Stimulated activated CD4-positive, alpha-beta T cell treated with anti-CD3 and anti-CD28 coated beads, Interleukin-2, amount 100 ng/mL, for 48 hours (primary cell): ENCODE measurements around the gene TPSAB1.
"Not testable (repeated sequence)": the region's sequence is repeated elsewhere in the genome, so short reads cannot be mapped to it uniquely, and the experiment has no call there.

ENCODE experiments used
- DNase-seq, 2 donors: peaks; one replicate each; pipeline ENCODE4 v3.0.0-alpha.2; 2020

Gene TPSAB1

DNA sequence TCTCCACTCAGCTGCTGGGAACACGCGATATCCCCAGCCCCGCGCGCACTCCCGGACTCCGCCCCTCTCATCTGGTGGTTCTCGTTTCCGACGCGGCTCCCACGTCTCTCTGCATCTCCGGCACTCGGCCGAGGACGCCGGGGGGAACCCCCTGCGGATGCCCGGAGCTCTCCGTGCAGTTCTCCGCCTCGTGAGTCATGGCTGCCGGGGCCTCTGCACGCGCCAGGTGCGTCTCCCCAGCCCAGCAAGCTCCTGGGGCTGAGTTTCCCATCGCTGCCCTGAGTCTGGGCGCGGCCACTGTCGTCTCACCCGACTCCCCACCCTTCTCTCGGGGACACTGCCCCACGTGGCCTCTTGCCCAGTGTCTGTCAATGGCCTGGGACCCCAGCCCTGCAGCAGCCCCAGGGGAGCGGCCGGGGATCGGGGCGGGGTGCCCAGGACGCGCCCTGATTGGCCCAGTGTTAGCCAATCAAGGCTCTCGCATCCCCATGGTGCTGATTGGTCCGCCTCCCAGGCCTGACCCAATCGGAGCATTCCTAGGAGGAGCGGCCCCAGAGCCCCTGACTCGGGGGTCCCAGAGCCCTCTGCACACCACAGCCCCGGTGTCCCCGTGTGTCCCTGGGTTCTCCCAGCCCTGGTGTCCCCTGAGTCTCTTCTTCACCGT is 13.3 kb downstream of the TPSAB1 start:
- DNase-seq, result not testable (repeated sequence)

GRCh38 chr16:1254821-1255220 is 14.3 kb downstream of the TPSAB1 start:
- not testable (repeated sequence) for DNase-seq

GRCh38 chr16:1255276-1256122 is 15.0 kb downstream of the TPSAB1 start, which contains the start of gene TPSD1:
Gene TPSD1 (plus strand): TSS chr16:1256069. CDS start chr16:1256281, 212 bp downstream.
- DNase-seq, result not testable (repeated sequence)

DNA sequence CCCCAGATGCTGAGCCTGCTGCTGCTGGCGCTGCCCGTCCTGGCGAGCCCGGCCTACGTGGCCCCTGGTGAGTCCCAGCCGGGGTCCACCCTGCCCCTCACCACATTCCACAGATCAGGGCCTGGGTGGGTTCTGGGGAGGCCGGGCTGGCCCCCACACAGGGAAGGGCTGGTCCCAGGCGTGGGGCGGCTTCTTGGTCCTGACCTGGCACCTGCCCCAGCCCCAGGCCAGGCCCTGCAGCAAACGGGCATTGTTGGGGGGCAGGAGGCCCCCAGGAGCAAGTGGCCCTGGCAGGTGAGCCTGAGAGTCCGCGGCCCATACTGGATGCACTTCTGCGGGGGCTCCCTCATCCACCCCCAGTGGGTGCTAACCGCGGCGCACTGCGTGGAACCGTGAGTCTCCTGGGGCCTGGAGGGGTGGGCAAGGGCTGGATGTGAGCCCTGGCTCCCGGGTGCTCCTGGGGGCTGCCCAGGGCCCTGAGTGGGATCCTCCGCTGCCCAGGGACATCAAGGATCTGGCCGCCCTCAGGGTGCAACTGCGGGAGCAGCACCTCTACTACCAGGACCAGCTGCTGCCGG is 15.9 kb downstream of the TPSAB1 start:
- not testable (repeated sequence) for DNase-seq

- no peak for DNase-seq
Measured at GRCh38 chr16:1256874-1257322, 16.4 kb downstream of the TPSAB1 start.

DNA sequence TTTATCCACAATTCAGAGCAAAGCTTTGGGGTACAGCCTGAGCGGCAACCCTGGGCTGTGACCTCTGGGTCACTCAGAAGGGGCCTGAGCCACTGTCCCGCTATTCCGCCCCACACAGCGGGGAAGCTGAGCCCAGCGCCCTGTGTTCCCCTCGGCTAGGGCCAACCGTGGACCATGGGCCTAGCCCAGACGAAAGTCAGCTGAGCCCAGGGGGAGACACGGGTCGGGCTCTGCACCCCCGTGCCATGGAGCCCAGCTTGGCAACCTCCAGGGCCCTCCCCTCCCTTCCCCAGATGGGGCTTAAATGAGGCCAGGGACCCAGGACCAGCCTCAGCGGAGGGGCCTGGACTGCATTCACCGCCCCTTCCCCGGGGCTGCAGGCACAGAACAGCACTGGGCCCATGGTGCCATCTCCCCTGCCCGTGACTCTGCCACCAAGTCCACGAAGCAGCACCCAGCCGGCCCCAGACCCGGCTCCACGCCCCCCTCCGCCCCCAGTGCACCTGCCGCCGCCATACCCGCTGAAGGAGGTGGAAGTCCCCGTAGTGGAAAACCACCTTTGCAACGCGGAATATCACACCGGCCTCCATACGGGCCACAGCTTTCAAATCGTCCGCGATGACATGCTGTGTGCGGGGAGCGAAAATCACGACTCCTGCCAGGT is 17.2 kb downstream of the TPSAB1 start:
- DNase-seq, result no peak

- no peak for DNase-seq
Measured at GRCh38 chr16:1258225-1258600, 17.7 kb downstream of the TPSAB1 start.

GRCh38 chr16:1258906-1259759 is 18.6 kb downstream of the TPSAB1 start:
- DNase-seq, result no peak

GRCh38 chr16:1259760-1260068 is 19.2 kb downstream of the TPSAB1 start:
- no peak for DNase-seq

DNA sequence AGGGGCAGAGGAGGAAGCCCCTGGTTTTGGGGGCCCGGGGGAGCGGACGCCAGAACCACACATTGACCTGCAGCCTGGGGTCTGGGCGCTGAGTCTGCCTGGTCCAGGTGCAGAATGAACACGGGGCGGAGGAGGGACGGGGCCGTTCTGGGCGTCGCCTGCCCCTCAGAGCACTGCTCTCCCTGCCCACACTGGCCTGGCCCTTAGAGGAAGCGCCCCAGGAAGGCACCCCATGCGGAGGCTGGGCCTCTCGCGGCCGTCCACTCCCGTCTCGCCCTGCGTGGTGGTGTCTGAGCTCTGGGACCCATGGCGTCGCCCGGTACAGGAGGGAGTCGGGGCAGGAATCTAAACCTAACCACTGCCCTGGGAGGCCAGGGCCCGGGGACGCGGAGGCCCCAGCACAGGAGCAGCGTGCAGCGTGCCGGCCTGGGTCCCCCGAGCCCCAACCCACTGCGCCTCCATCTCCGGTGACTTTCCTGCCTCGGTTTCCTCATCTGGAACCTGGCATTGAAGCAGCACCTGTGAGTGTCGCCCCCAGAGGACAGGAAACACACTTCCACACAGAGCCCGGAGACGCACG is 19.7 kb downstream of the TPSAB1 start:
- DNase-seq, result no peak

DNA sequence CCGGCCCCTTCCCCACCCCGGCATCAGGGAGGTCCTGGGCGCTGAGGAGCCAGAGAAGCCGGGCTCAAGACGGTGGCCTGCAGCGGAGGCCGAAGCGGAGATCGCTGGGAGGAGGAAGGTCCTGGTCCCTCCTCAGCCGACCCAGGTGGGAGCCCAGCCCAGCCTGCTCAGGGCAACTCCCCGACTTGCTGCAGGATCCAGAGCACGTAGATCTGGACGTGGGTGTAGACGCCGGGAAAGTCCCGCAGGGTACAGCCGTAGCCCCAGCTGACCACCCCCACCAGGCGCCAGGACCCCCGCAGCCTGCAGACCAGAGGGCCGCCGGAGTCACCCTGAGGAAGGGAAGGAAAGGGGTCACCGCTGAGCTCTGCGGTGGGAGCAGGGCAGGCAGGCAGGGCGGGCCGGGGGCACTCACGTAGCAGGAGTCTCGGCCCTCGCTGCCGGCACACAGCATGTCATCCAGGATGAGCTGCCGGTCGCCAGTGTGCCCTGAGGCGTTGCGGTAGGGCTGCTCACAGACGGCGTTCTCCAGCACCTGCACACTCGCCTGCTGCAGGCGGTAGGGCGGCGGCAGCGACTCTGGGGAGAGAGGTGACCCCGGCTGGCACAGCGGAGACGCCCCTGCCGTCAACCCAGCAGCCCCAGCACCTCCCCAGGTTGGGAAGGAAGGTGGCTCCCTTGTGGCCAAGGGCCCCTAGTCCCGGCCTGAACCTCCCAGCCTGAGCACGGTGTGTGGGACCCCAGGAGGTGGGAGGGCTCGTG is 20.8 kb downstream of the TPSAB1 start:
- no peak for DNase-seq

GRCh38 chr16:1262210-1262845 is 21.8 kb downstream of the TPSAB1 start:
- DNase-seq, result no peak

DNA sequence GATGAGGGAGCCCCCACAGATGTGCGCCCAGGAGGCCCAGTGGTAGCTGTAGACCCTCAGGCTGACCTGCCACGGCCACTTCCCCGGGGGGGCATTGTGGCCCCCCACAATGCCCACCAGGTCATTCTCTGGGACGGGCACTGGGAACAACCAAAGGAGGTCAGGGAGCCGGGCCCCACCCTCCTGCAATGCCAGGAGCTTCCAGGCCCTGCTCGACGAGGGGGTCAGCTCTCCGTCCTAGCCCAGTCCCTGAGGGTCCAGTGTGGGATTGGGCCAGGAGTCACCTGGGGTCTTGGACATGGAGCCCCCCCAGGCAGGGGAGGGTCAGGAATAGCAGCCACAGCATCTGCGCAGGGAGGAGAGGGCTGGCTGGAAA is 22.3 kb downstream of the TPSAB1 start:
- DNase-seq, result no peak

- no peak for DNase-seq
Measured at GRCh38 chr16:1263591-1264344, 23.3 kb downstream of the TPSAB1 start.

GRCh38 chr16:1264345-1265089 is 24.0 kb downstream of the TPSAB1 start:
- DNase-seq, result no peak

GRCh38 chr16:1265090-1265630 is 24.7 kb downstream of the TPSAB1 start:
- no peak for DNase-seq

DNA sequence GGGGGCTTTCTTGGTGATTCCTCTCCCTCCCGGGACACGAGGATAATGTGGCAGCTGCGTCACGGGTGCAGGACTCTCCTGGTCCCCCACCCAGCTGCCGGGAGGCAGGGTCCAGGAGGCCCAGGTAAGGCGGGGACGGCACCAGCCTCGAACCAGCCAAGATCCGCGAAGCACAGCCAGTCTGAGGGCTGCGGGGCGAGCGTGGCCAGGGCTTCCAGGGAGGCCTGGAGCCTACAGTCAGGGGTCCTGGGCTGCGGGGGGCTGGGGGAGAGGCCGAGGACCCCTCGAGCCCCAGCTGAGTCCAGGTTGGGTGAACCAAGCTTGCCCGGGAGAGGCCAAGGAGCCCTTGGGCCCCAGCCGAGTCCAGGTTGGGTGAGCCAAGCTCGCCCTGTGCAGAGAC is 25.3 kb downstream of the TPSAB1 start:
- no peak for DNase-seq

DNA sequence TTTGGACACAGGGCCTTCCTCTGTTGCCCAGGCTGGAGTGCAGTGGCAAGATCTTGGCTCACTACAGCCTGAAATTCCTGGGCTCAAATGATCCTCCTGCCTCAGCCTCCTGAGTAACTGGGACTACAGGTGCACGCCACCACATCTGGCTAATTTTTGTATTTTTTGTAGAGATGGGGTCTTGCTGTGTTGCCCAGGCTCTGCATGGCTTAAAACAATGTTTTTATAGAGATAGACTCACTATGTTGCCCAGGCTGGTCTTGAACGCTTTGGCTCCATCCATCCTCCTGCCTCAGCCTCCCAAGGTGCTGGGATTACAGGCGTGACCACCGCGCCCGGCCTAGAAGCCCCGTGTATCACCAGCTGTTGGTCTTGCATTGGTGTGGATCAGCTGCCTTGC is 28.9 kb downstream of the TPSAB1 start:
- DNase-seq, result not testable (repeated sequence)

DNA sequence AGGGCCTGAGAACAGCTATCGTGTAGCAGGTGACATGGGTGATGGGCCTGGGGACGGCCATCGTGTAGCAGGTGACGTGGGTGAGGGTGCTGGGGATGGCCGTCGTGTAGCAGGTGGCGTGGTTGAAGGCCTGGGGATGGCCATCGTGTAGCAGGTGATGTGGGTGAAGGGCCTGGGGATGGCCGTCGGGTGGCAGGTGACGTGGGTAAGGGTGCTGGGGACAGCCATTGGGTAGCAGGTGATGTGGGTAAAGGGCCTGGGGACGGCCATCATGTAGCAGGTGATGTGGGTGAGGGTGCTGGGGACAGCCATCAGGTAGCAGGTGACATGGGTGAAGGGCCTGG is 30.8 kb downstream of the TPSAB1 start:
- DNase-seq, result no peak
